Stomach (tissue), 9 donors: ENCODE measurements around the gene KCNQ1. TPM values are rescaled to one million over a fixed set of nuclear protein-coding genes. Genes with fewer than 3 reads are reported as not detected.

ENCODE experiments used
- DNase-seq, 2 donors: peaks; one replicate each; pipeline versions ENCODE4 v3.0.0 to v3.0.0-alpha.2; 2013 to 2019
- H3K27ac ChIP-seq, 5 donors: fragments of 200-600 bp in 4 of 5; sonication (generic) in 4 of 5; one replicate each; pipeline ENCODE4 v1.5.1; 2013 to 2019; ENCODE audit warnings: mild to moderate bottlenecking in 1 of 5, moderate library complexity in 1 of 5
- H3K27me3 ChIP-seq, 3 donors: fragments of 200-600 bp; sonication (generic); one replicate each; pipeline ENCODE4 v1.5.1; 2017 to 2019; ENCODE audit warnings: mixed run types in 1 of 3
- H3K36me3 ChIP-seq, 4 donors: fragments of 200-600 bp; sonication (generic); 1 replicate in 3 of 4; 2 replicates in 1 of 4; pipeline ENCODE4 v1.5.1; 2016 to 2019
- H3K4me1 ChIP-seq, 4 donors: fragments of 200-600 bp; sonication (generic); one replicate each; pipeline ENCODE4 v1.5.1; 2016 to 2019
- H3K4me3 ChIP-seq, 4 donors: fragments of 200-600 bp; sonication (generic) in 3 of 4; one replicate each; pipeline ENCODE4 v1.5.1; 2016 to 2019; ENCODE audit warnings: mild to moderate bottlenecking in 1 of 4
- H3K9me3 ChIP-seq, 4 donors: fragments of 200-600 bp; sonication (generic); one replicate each; pipeline ENCODE4 v1.5.1; 2016 to 2019
- CTCF ChIP-seq, 7 experiments: fragments of 450-650 bp in 4 of 7; fragments of 200-600 bp in 3 of 7; sonication (generic) in 3 of 7; IDR thresholded peaks; one replicate each; pipeline ENCODE4 v1.5.1; 2016 to 2019; ENCODE audit warnings: antibody characterized with exemption in 7 of 7, control low read depth in 2 of 7, mild to moderate bottlenecking in 1 of 7
- EP300 ChIP-seq: sonication (generic); formaldehyde crosslinking; IDR thresholded peaks from one replicate; pipeline ENCODE4 v1.6.1; 2017; ENCODE audit warnings: antibody characterized with exemption
- POLR2A ChIP-seq, 4 donors: fragments of 450-650 bp; IDR thresholded peaks; one replicate each; pipeline ENCODE4 v1.6.1; 2016; ENCODE audit warnings: antibody characterized with exemption in 4 of 4, control low read depth in 2 of 4, mild to moderate bottlenecking in 1 of 4, moderate library complexity in 1 of 4
- POLR2AphosphoS5 ChIP-seq, 3 donors: sonication (generic); formaldehyde crosslinking; IDR thresholded peaks; one replicate each; pipeline ENCODE4 v1.6.1; 2016; ENCODE audit warnings: antibody characterized with exemption in 3 of 3
- WGBS, 5 donors: extraction: QIAGEN DNeasy Blood & Tissue Kit in 3 of 5; methylation state at CpG; one replicate each; pipeline versions ENCODE4 v1.1.5 to v1.1.7; 2013 to 2018; 5-methylcytosine and 5-hydroxymethylcytosine counted together
- intact Hi-C: fragments of 100-400 bp; cut with DNase I; formaldehyde crosslinking; loops from one replicate; pipeline ENCODE4 v1.15.1; 2023; ENCODE audit warnings: low total_unique reads
- polyA plus RNA-seq, 3 donors: library from polyadenylated mRNA; stranded (reverse); fragments of 200-250 nt; gene quantifications; one replicate each; pipeline ENCODE4 v1.2.3, GENCODE V29; 2013
- total RNA-seq, 5 donors: library from RNA; depleted of rRNA; stranded (reverse); fragments of >200 nt; gene quantifications; one replicate each; pipeline versions ENCODE4 v1.1.0 to v1.2.3, GENCODE V29; 2014 to 2016
- donor health status: healthy with polysubstance abuse.
- donor health status: Bipolar disorder and iron deficiency.
- donor health status: healthy.

Gene KCNQ1
- total and polyA plus RNA-seq, 8 donors, result 12.1 to 155 (median 49.0) TPM

- no peak for DNase-seq
- H3K36me3 ChIP-seq, result peaks cover 0 to 9% (median 0%) of the 10 kb centered on the region in 4 donors
- peaks cover 21 to 100% (median 91%) of the 10 kb centered on the region in 4 donors for H3K9me3 ChIP-seq
- 82 to 96% (median 89%) methylated on average over 3 of the region's 3 CpGs for WGBS, 5 donors
- no peak for TF ChIP-seq CTCF (IDR thresholded peaks at IDR 0.05)
- TF ChIP-seq POLR2AphosphoS5 (IDR thresholded peaks at IDR 0.05), result no peak
- no peak for TF ChIP-seq EP300
- TF ChIP-seq POLR2A (IDR thresholded peaks at IDR 0.05), result no peak
- no peaks in the 10 kb centered on the region for H3K27me3 ChIP-seq
- H3K4me1 ChIP-seq, result no peaks in the 10 kb centered on the region
- no peak overlapping the region for H3K27ac ChIP-seq
- no peak overlapping the region for H3K4me3 ChIP-seq
- intact Hi-C loops, result no loop called here
Measured at GRCh38 chr11:2643746-2644145, 198.9 kb downstream of the KCNQ1 start.

DNA sequence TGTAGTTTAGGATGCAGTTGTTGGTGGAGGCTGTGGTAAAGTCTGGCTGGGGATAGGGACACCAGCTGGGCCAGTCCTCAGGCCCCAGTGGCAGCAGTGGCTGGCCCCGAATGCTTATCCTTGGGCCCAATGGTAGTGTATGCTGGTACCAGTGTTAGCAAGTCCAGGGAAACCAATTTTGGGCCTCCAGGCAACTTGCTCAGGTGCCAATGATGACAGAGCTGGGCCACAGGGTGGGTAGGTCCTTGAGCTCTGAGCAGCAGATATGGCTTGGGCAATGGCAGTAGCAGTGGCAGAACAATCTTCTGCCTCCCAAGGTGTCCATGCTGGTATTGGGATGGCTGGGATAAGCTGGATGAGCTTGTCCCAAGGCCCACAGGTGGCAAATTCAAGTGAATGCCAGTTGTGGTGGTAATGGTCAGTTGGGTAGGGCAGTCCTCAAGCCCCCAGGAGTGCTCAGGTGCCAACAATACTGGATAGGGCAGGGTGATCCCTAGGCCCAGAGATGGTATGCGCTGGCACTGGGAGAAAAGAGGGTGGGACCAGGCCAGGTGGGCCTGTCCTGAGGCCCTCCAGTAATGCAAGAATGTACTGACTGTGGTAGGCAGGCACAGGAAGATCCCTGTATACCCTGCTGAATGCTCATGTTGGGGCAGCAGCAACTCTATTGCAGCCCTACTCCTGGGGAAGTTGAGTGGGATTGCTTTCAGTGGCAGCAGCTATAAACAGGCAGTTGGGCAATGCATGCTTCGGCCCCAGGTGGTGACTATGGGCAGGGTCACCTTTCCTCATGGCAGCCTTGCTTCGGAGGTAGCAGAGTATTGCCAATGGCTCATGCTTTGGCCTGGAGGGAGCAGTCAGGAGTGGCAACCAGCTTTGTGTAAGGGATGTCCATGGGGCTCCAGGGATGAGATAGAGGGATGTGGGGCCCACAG is 200.3 kb downstream of the KCNQ1 start:
- Histone ChIP-seq H3K27ac (no peak overlapping the region), H3K9me3 (peaks cover 22 to 100% (median 92%) of the 10 kb centered on the region in 4 donors), H3K27me3 (no peaks in the 10 kb centered on the region), H3K36me3 (peaks cover 0 to 2% (median 0%) of the 10 kb centered on the region in 4 donors), H3K4me1 (no peaks in the 10 kb centered on the region), H3K4me3 (no peak overlapping the region)
- TF ChIP-seq EP300 (no peak), POLR2AphosphoS5 (IDR thresholded peaks at IDR 0.05) (no peak), CTCF (IDR thresholded peaks at IDR 0.05) (no peak), POLR2A (IDR thresholded peaks at IDR 0.05) (no peak)
- intact Hi-C loops, result no loop called here
- DNase-seq, result no peak
- 89 to 96% (median 95%) methylated on average over 4 of the region's 4 CpGs for WGBS, 5 donors

DNA sequence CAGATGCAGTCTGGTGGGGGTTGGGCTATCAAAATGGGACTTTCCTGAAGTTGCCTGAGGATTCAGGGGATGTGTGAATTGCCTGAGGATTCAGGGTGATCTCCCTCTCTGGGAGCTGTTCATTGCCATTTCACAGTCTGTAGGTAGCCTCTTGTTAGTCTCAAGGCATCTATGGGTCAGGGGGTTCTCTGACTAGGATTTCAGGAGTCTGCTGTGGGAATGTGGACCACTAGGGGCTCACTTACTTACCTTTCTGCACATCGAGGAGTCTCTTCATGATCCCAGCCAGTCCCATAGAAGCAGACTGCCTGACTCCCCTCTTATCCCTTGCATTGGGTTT is 200.9 kb downstream of the KCNQ1 start:
- H3K27ac ChIP-seq, result no peak overlapping the region
- H3K36me3 ChIP-seq, result no peaks in the 10 kb centered on the region
- WGBS, 5 donors, result 79 to 90% (median 83%) methylated on average over 1 of the region's 1 CpG
- DNase-seq, result no peak
- H3K9me3 ChIP-seq, result peaks cover 20 to 100% (median 92%) of the 10 kb centered on the region in 4 donors
- H3K4me3 ChIP-seq, result no peak overlapping the region
- intact Hi-C loops, result no loop called here
- H3K27me3 ChIP-seq, result no peaks in the 10 kb centered on the region
- TF ChIP-seq POLR2A (IDR thresholded peaks at IDR 0.05), result no peak
- TF ChIP-seq CTCF (IDR thresholded peaks at IDR 0.05), result no peak
- TF ChIP-seq EP300, result no peak
- no peak for TF ChIP-seq POLR2AphosphoS5 (IDR thresholded peaks at IDR 0.05)
- no peaks in the 10 kb centered on the region for H3K4me1 ChIP-seq

DNA sequence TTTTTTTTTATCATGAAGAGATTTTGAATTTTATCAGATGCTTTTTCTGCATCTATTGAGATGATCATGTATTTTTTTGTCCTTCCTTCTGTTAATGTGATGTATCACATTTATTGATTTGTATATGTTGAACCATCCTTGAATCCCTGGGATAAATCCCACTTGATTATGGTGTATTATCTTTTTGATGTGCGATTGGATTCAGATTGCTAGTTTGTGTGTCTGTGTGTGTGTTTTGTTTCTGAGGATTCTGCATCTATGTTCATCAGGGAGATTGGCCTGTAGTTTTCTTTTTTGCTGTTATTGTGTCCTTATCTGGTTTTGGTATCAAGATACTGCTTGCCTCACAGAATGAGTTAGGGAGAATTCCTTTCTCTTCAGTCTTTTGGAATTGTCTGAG is 202.4 kb downstream of the KCNQ1 start:
- 89 to 100% (median 95%) methylated on average over 1 of the region's 1 CpG for WGBS, 5 donors
- no peaks in the 10 kb centered on the region for H3K27me3 ChIP-seq
- peaks cover 20 to 100% (median 89%) of the 10 kb centered on the region in 4 donors for H3K9me3 ChIP-seq
- no peaks in the 10 kb centered on the region for H3K36me3 ChIP-seq
- H3K27ac ChIP-seq, result no peak overlapping the region
- no peak for DNase-seq
- intact Hi-C loops, result no loop called here
- H3K4me3 ChIP-seq, result no peak overlapping the region
- no peaks in the 10 kb centered on the region for H3K4me1 ChIP-seq
- TF ChIP-seq CTCF (IDR thresholded peaks at IDR 0.05) (no peak), POLR2AphosphoS5 (IDR thresholded peaks at IDR 0.05) (no peak), POLR2A (IDR thresholded peaks at IDR 0.05) (no peak)
